Mesothelial cell of epicardium (in vitro differentiated cells): ENCODE data around the gene FPR2. TPM values are rescaled to one million over a fixed set of nuclear protein-coding genes. Genes with fewer than 3 reads are reported as not detected.
"Not testable (repeated sequence)": the region's sequence is repeated elsewhere in the genome, so short reads cannot be mapped to it uniquely, and the experiment has no call there.

ENCODE experiments used
- DNase-seq, 2 experiments: peaks; one replicate each; pipeline ENCODE4 v3.0.0; 2021; ENCODE audit warnings: low spot score in 2 of 2; ENCODE audit not compliant: unreplicated experiment in 2 of 2
- H3K27ac Mint-ChIP-seq: 2 replicates; pipeline ENCODE4 v1.8.0; 2021; ENCODE audit warnings: mixed read lengths
- H3K27me3 Mint-ChIP-seq: 2 replicates; pipeline ENCODE4 v1.8.0; 2021; ENCODE audit warnings: low read depth, mixed read lengths
- H3K36me3 Mint-ChIP-seq: 2 replicates; pipeline ENCODE4 v1.8.0; 2021; ENCODE audit warnings: mixed read lengths
- H3K4me1 Mint-ChIP-seq: 2 replicates; pipeline ENCODE4 v1.8.0; 2021; ENCODE audit warnings: mixed read lengths
- H3K4me3 Mint-ChIP-seq: 2 replicates; pipeline ENCODE4 v1.8.0; 2021; ENCODE audit warnings: mild to moderate bottlenecking, moderate library complexity, mixed read lengths
- H3K9me3 Mint-ChIP-seq: 2 replicates; pipeline ENCODE4 v1.8.0; 2021; ENCODE audit warnings: mixed read lengths
- CTCF ChIP-seq: fragments of 200-600 bp; sonication (generic); IDR thresholded peaks from one replicate; pipeline ENCODE4 v1.5.0; 2021; ENCODE audit warnings: antibody characterized with exemption; ENCODE audit not compliant: unreplicated experiment
- total RNA-seq: library from RNA; stranded (reverse); gene quantifications from 3 replicates; pipeline ENCODE4 v1.2.1, GENCODE V29; 2021

FPR2 gene
- total RNA-seq, 1 donor from 2014 or later = not detected

GRCh38 chr19:51771376-51772130 lies 10.6 kb downstream of the FPR2 start:
- DNase-seq = no peak
- H3K4me1 Mint-ChIP-seq = no peaks in the 10 kb centered on the region
- peaks cover 5% of the 10 kb centered on the region for H3K27me3 Mint-ChIP-seq
- peaks cover 21% of the 10 kb centered on the region for H3K9me3 Mint-ChIP-seq
- no peak overlapping the region for H3K4me3 Mint-ChIP-seq
- TF ChIP-seq CTCF = no peak
- H3K27ac Mint-ChIP-seq = no peak overlapping the region
- H3K36me3 Mint-ChIP-seq = no peaks in the 10 kb centered on the region

- TF ChIP-seq CTCF = no peak
- H3K27me3 Mint-ChIP-seq = peaks cover 5% of the 10 kb centered on the region
- no peaks in the 10 kb centered on the region for H3K36me3 Mint-ChIP-seq
These were observed 12.0 kb downstream of the FPR2 start for GRCh38 chr19:51772977-51773376.

GRCh38 chr19:51776561-51776960 lies 15.6 kb downstream of the FPR2 start:
- H3K9me3 Mint-ChIP-seq, H3K27ac Mint-ChIP-seq, DNase-seq, H3K36me3 Mint-ChIP-seq, H3K4me3 Mint-ChIP-seq, H3K4me1 Mint-ChIP-seq: not testable (repeated sequence)
- peaks cover 26% of the 10 kb centered on the region for H3K27me3 Mint-ChIP-seq

More at GRCh38 chr19:51772977-51773376, 12.0 kb downstream of the FPR2 start:
- H3K4me3 Mint-ChIP-seq = no peak overlapping the region
- H3K27ac Mint-ChIP-seq = no peak overlapping the region
- DNase-seq = no peak
- H3K4me1 Mint-ChIP-seq = no peaks in the 10 kb centered on the region
- peaks cover 21% of the 10 kb centered on the region for H3K9me3 Mint-ChIP-seq

GRCh38 chr19:51777570-51778462 lies 16.8 kb downstream of the FPR2 start:
- peak; percentile 80 for TF ChIP-seq CTCF
- peak; percentile 28 to 54 for DNase-seq
- H3K27ac Mint-ChIP-seq = no peak overlapping the region
- peaks cover 3% of the 10 kb centered on the region for H3K9me3 Mint-ChIP-seq
- H3K4me1 Mint-ChIP-seq = no peaks in the 10 kb centered on the region
- peaks cover 26% of the 10 kb centered on the region for H3K27me3 Mint-ChIP-seq
- H3K4me3 Mint-ChIP-seq = no peak overlapping the region
- H3K36me3 Mint-ChIP-seq = no peaks in the 10 kb centered on the region

- no peaks in the 10 kb centered on the region for H3K36me3 Mint-ChIP-seq
- H3K4me1 Mint-ChIP-seq = no peaks in the 10 kb centered on the region
- H3K4me3 Mint-ChIP-seq = no peak overlapping the region
- DNase-seq = no peak
- no peak for TF ChIP-seq CTCF
- peaks cover 26% of the 10 kb centered on the region for H3K27me3 Mint-ChIP-seq
- H3K27ac Mint-ChIP-seq = no peak overlapping the region
- peaks cover 3% of the 10 kb centered on the region for H3K9me3 Mint-ChIP-seq
These were observed 18.2 kb downstream of the FPR2 start for GRCh38 chr19:51779181-51779580.

GRCh38 chr19:51779703-51780102 lies 18.7 kb downstream of the FPR2 start:
- H3K9me3 Mint-ChIP-seq = no peaks in the 10 kb centered on the region
- no peaks in the 10 kb centered on the region for H3K36me3 Mint-ChIP-seq
- no peak for DNase-seq
- H3K27me3 Mint-ChIP-seq = peaks cover 24% of the 10 kb centered on the region
- no peaks in the 10 kb centered on the region for H3K4me1 Mint-ChIP-seq
- no peak overlapping the region for H3K4me3 Mint-ChIP-seq
- no peak for TF ChIP-seq CTCF
- H3K27ac Mint-ChIP-seq = no peak overlapping the region
